Thoracic aorta (tissue), 2 donors: ENCODE data around the gene CLEC10A. TPM values are rescaled to one million over a fixed set of nuclear protein-coding genes. Genes with fewer than 3 reads are reported as not detected.
A peak's percentile ranks its signal among the peaks of the same experiment; 100 is the strongest.
"Not testable (repeated sequence)": the region's sequence is repeated elsewhere in the genome, so short reads cannot be mapped to it uniquely, and the experiment has no call there.

Experiments used
- ATAC-seq: fragments of 150-250 bp; one replicate; pipeline ENCODE4 v1.8.0; 2017; ENCODE audit warnings: low read depth; ENCODE audit not compliant: insufficient number of reproducible peaks, low FRiP score
- DNase-seq: peaks from one replicate; pipeline ENCODE4 v3.0.0-alpha.2; 2020; ENCODE audit warnings: low spot score
- H3K27ac ChIP-seq, 2 donors: fragments of 200-600 bp; sonication (generic); 1 replicate in 1 of 2; 2 replicates in 1 of 2; pipeline ENCODE4 v1.5.1; 2016; ENCODE audit warnings: mild to moderate bottlenecking in 2 of 2, moderate library complexity in 2 of 2
- H3K27me3 ChIP-seq: fragments of 200-600 bp; sonication (generic); replicated peaks from 2 replicates; pipeline ENCODE4 v1.6.0; 2016; ENCODE audit warnings: mild to moderate bottlenecking; ENCODE audit not compliant: insufficient read depth
- H3K36me3 ChIP-seq: fragments of 200-600 bp; sonication (generic); one replicate; pipeline ENCODE4 v1.5.1; 2016
- H3K4me1 ChIP-seq, 2 donors: fragments of 200-600 bp; sonication (generic); 1 replicate in 1 of 2; 2 replicates in 1 of 2; pipeline versions ENCODE4 v1.5.1 to v1.6.0; 2016; ENCODE audit warnings: low read depth in 2 of 2, mild to moderate bottlenecking in 1 of 2; ENCODE audit not compliant: control insufficient read depth in 1 of 2
- H3K4me3 ChIP-seq: fragments of 200-600 bp; sonication (generic); 2 replicates; pipeline ENCODE4 v1.5.1; 2016; ENCODE audit warnings: mild to moderate bottlenecking
- H3K9me3 ChIP-seq: fragments of 200-600 bp; sonication (generic); 2 replicates; pipeline ENCODE4 v1.5.1; 2016
- total RNA-seq, 2 donors: library from RNA; depleted of rRNA; stranded (reverse); fragments of >200 nt; gene quantifications; one replicate each; pipeline versions ENCODE4 v1.1.0 to v1.2.3, GENCODE V29; 2016
- TF ChIP-seq, protein P1 (sequence below): fragments of 200-600 bp; sonication (generic); IDR thresholded peaks from one replicate; pipeline ENCODE4 v1.5.1; 2019; ENCODE audit warnings: antibody characterized with exemption

Gene CLEC10A
- total RNA-seq, 2 donors from 2014 or later, result 3.2 to 5.8 TPM

DNA sequence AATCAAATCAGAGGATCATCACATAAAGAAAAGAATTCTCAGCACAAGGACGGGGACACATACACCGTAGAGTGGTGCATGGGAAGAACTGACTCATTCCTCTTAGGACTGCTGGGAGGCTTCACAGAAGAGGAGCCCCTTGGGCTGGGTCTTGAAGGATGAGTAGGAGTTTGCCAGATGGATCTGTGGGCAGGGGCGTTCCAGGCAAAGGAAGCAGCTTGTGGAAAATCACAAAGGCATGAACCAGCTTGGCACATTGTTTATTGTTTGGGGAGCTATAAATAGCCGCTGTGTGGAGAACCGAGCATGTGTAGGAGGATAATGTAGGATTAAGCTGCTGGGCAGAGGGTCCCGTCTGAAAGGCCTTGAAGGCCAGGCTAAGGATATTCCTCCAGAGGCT, 31.1 kb downstream of the CLEC10A start:
- TF ChIP-seq, protein P1, sequence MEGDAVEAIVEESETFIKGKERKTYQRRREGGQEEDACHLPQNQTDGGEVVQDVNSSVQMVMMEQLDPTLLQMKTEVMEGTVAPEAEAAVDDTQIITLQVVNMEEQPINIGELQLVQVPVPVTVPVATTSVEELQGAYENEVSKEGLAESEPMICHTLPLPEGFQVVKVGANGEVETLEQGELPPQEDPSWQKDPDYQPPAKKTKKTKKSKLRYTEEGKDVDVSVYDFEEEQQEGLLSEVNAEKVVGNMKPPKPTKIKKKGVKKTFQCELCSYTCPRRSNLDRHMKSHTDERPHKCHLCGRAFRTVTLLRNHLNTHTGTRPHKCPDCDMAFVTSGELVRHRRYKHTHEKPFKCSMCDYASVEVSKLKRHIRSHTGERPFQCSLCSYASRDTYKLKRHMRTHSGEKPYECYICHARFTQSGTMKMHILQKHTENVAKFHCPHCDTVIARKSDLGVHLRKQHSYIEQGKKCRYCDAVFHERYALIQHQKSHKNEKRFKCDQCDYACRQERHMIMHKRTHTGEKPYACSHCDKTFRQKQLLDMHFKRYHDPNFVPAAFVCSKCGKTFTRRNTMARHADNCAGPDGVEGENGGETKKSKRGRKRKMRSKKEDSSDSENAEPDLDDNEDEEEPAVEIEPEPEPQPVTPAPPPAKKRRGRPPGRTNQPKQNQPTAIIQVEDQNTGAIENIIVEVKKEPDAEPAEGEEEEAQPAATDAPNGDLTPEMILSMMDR, result no peak
- no peaks in the 10 kb centered on the region for H3K36me3 ChIP-seq
- no peaks in the 10 kb centered on the region for H3K9me3 ChIP-seq
- H3K4me3 ChIP-seq, result no peak overlapping the region
- H3K27me3 ChIP-seq, result peaks cover 4% of the 10 kb centered on the region
- DNase-seq, result no peak
- peaks cover 3 to 18% of the 10 kb centered on the region in 2 donors for H3K4me1 ChIP-seq
- ATAC-seq, result no peak
- no peak overlapping the region for H3K27ac ChIP-seq

- DNase-seq (no peak), ATAC-seq (no peak)
- no peaks in the 10 kb centered on the region for H3K9me3 ChIP-seq
- no peaks in the 10 kb centered on the region for H3K36me3 ChIP-seq
- peaks cover 13 to 32% of the 10 kb centered on the region in 2 donors for H3K4me1 ChIP-seq
- H3K4me3 ChIP-seq, result no peak overlapping the region
- H3K27ac ChIP-seq, result no peak overlapping the region
- TF ChIP-seq, protein P1, result no peak
- peaks cover 9% of the 10 kb centered on the region for H3K27me3 ChIP-seq
These were observed 32.5 kb downstream of the CLEC10A start for GRCh38 chr17:7047566-7047965.

DNA sequence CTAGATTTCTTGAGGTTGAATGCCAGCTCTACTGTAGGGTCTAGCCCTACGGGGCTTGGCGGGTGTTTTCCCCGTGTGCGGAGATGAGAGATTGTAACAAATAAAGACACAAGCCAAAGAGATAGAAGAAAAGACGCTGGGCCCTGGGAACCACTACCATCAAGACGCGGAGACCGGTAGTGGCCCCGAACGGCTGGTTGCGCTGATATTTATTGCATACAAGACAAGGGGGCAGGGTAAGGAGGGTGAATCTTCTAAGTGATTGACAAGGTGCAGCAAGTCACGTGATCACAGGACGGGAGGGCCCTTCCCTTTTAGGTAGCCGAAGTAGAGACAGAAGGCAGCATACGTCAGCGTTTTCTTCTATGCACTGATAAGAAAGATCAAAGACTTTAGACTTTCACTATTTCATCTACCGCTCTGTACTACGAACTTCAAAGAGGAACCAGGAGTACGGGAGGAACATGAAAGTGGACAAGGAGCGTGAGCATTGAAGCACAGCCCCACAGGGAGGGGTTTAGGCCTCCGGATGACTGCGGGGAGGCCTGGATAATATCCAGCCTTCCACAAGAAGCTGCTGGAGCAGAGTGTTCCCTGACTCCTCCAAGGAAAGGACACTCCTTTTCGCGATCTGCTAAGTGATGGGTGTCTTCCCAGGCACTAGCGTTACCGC, 33.2 kb downstream of the CLEC10A start:
- DNase-seq, H3K27ac ChIP-seq, H3K9me3 ChIP-seq, H3K36me3 ChIP-seq, ATAC-seq: not testable (repeated sequence)
- Histone ChIP-seq H3K4me3 (peak overlapping the region; percentile 40), H3K27me3 (peaks cover 15% of the 10 kb centered on the region), H3K4me1 (peaks cover 15 to 38% of the 10 kb centered on the region in 2 donors)

- TF ChIP-seq, protein P1, result no peak
- Histone ChIP-seq H3K27ac (no peak overlapping the region), H3K4me3 (peak overlapping the region; percentile 40), H3K4me1 (peaks cover 15 to 38% of the 10 kb centered on the region in 2 donors), H3K9me3 (no peaks in the 10 kb centered on the region), H3K27me3 (peaks cover 15% of the 10 kb centered on the region), H3K36me3 (no peaks in the 10 kb centered on the region)
- ATAC-seq (no peak), DNase-seq (no peak)
These were observed 33.8 kb downstream of the CLEC10A start for GRCh38 chr17:7046127-7046724.

DNA sequence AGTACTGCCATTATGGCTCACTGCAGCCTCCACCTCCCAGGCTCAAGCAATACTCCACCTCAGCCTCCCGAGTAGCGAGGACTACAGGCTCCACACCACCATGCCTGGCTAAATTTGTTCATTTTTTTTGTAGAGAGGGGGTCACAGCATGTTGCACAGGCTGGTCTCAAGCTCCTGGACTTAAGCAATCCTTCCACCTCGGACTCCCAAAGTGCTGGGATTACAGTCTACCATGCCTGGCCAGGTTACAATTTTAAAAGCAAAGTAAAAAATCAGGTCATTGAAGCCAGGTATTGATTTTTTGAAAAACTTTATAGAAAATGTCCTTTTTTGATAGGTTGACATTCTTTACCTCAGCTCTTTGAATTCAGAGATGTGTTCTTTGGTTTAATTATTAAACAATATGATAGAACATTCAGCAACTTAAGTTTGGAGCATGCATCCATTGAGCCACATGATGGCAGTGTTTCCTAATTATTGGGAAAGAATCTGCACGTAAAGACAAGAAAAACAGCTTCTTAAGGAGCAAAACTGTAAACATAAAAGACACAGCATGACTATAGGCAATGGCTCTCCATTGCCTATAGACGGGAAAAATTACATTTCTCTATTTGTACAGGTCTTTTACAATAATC, 34.4 kb downstream of the CLEC10A start:
- peaks cover 15% of the 10 kb centered on the region for H3K27me3 ChIP-seq
- no peaks in the 10 kb centered on the region for H3K36me3 ChIP-seq
- no peak overlapping the region for H3K27ac ChIP-seq
- ATAC-seq, result peak; percentile 51
- H3K4me1 ChIP-seq, result peaks cover 15 to 38% of the 10 kb centered on the region in 2 donors
- no peaks in the 10 kb centered on the region for H3K9me3 ChIP-seq
- TF ChIP-seq, protein P1, result peak; percentile 59
- H3K4me3 ChIP-seq, result peak overlapping the region; percentile 40
- DNase-seq, result no peak
